Measurements from ENCODE around the gene PITPNC1.

PITPNC1 gene

DNA sequence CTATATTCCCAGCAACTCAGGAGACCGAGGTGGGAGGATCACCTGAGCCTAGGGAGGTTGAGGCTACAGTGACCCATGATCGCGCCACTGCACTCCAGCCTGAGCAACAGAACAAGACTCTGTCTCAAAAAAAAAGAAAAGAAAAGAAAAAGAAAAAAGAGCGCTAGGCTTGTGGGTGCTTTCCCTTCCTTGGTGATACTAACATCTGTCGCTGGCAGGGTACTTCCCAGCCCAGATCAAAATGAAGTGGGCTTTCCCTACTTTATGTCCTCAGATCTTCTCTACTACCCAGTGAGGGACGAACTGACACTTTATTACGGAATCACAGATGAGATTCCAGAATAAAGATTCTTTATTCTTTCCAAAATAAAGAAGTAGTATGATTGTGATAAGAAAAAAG, 236.9 kb downstream of the PITPNC1 start:
- no peak overlapping the region for H2AFZ ChIP-seq (ENCODE audit: low read depth)

DNA sequence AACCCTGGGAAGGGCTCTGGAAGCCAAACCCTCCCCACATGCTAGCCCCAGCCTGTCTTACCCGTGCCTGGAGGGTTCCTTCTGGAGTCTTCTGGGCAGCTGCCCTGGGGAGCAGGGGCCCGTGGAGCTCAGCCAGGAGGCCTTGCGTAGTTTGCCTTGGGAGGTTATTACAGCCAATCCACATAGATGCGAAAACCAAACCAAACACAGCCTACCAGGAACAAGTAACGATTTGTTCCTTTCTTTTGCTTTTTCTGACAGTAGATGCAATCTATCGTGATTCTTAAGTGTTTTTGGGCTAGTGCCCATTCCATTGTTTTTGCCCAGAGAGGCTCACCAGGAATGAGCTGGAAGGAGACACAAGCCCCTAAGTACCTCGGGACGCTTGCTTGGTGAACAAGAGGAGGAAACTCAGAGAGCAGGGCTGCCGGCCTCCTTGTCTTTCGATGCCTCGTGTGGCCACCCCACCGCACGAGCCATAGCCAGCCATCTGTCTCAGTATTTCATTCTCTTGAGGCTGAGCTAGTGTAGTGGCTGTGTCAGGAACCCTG, 238.0 kb downstream of the PITPNC1 start:
- H3K4me3 ChIP-seq (IDR thresholded peaks at IDR 0.05; ENCODE audit: insufficient read depth, low read depth, low read length), result no peak overlapping the region
- no peaks in the 10 kb centered on the region for H4K20me1 ChIP-seq (ENCODE audit: insufficient read depth)
- no peaks in the 10 kb centered on the region for H3K27me3 ChIP-seq (ENCODE audit: insufficient read depth, low read depth)
- no peak overlapping the region for H2AFZ ChIP-seq (ENCODE audit: low read depth)
- no peaks in the 10 kb centered on the region for H3K79me2 ChIP-seq (ENCODE audit: insufficient read depth, low read depth)
- H3K36me3 ChIP-seq (ENCODE audit: insufficient read depth), result no peaks in the 10 kb centered on the region
- H3K4me1 ChIP-seq (ENCODE audit: low read depth, poor library complexity, severe bottlenecking), result no peaks in the 10 kb centered on the region
- no peak overlapping the region for H3K27ac ChIP-seq
- no peak overlapping the region for H3K9ac ChIP-seq
- H3K4me2 ChIP-seq, result no peak overlapping the region
- TF ChIP-seq, protein P1, sequence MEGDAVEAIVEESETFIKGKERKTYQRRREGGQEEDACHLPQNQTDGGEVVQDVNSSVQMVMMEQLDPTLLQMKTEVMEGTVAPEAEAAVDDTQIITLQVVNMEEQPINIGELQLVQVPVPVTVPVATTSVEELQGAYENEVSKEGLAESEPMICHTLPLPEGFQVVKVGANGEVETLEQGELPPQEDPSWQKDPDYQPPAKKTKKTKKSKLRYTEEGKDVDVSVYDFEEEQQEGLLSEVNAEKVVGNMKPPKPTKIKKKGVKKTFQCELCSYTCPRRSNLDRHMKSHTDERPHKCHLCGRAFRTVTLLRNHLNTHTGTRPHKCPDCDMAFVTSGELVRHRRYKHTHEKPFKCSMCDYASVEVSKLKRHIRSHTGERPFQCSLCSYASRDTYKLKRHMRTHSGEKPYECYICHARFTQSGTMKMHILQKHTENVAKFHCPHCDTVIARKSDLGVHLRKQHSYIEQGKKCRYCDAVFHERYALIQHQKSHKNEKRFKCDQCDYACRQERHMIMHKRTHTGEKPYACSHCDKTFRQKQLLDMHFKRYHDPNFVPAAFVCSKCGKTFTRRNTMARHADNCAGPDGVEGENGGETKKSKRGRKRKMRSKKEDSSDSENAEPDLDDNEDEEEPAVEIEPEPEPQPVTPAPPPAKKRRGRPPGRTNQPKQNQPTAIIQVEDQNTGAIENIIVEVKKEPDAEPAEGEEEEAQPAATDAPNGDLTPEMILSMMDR (conservative IDR thresholded peaks at IDR 0.05; ENCODE audit: low read depth, low read length), result no peak

More for the DNA sequence above, 236.9 kb downstream of the PITPNC1 start:
- Histone ChIP-seq H4K20me1 (ENCODE audit: insufficient read depth) (no peaks in the 10 kb centered on the region), H3K9ac (no peak overlapping the region), H3K4me3 (IDR thresholded peaks at IDR 0.05; ENCODE audit: insufficient read depth, low read depth, low read length) (no peak overlapping the region), H3K79me2 (ENCODE audit: insufficient read depth, low read depth) (no peaks in the 10 kb centered on the region), H3K4me2 (no peak overlapping the region), H3K36me3 (ENCODE audit: insufficient read depth) (no peaks in the 10 kb centered on the region), H3K27ac (no peak overlapping the region), H3K4me1 (ENCODE audit: low read depth, poor library complexity, severe bottlenecking) (no peaks in the 10 kb centered on the region), H3K27me3 (ENCODE audit: insufficient read depth, low read depth) (no peaks in the 10 kb centered on the region)
- TF ChIP-seq, protein P1 (conservative IDR thresholded peaks at IDR 0.05; ENCODE audit: low read depth, low read length), result no peak

DNA sequence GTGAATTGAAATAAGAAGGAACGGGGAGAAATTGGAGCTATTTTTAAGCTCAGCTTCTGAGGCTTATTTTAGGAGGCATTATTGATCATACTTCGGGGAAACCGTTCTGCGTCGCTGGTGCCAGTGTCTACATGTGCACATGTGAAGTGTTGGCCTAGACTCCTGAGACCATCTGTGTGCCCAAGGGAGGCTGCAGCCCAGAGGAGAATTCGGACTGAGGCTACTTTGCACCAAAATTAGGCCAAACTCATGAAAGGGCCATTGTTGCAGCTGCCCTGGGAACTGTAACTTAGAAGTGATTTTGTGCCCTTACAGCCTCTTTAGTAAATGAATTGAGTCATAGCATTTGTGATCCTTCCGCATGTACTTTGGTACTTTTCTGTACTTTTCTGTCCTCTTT, 238.7 kb downstream of the PITPNC1 start:
- Histone ChIP-seq H3K79me2 (ENCODE audit: insufficient read depth, low read depth) (no peaks in the 10 kb centered on the region), H2AFZ (ENCODE audit: low read depth) (no peak overlapping the region), H3K9ac (no peak overlapping the region), H3K27ac (no peak overlapping the region), H3K4me1 (ENCODE audit: low read depth, poor library complexity, severe bottlenecking) (no peaks in the 10 kb centered on the region), H3K4me3 (IDR thresholded peaks at IDR 0.05; ENCODE audit: insufficient read depth, low read depth, low read length) (no peak overlapping the region), H3K4me2 (no peak overlapping the region), H3K27me3 (ENCODE audit: insufficient read depth, low read depth) (no peaks in the 10 kb centered on the region), H3K36me3 (ENCODE audit: insufficient read depth) (peaks cover 3% of the 10 kb centered on the region; the same call in 1 of the 2 replicates), H4K20me1 (ENCODE audit: insufficient read depth) (no peaks in the 10 kb centered on the region)
- TF ChIP-seq, protein P1 (conservative IDR thresholded peaks at IDR 0.05; ENCODE audit: low read depth, low read length), result no peak

DNA sequence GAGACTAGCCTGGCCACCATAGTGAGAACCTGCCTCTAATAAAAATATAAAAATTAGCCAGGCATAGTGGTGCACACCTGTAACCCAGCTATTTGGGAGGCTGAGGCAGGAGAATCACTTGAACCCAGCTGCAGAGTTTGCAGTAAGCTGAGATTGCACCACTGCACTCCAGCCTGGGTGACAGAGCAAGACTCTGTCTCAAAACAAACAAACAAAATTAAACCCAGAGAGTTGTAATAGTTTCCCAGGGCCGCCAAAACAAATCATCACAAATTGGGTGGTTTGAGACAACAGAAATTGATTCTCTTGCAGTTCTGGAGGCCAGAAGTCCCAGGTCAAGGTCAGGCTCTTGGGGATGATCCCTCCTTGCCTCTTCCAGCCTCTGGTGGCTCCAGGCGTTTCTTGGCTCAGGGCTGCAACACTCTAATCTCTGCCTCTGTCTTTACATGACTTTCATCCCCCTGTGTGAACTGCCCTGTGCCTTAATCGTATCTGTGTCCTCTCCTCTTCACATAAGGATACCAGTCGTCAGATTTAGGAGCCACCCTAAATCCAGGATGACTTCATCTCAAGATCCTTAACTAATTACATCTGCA, 240.3 kb downstream of the PITPNC1 start:
- Histone ChIP-seq H3K4me2 (no peak overlapping the region), H4K20me1 (ENCODE audit: insufficient read depth) (no peaks in the 10 kb centered on the region), H3K27me3 (ENCODE audit: insufficient read depth, low read depth) (no peaks in the 10 kb centered on the region), H3K79me2 (ENCODE audit: insufficient read depth, low read depth) (no peaks in the 10 kb centered on the region), H3K36me3 (ENCODE audit: insufficient read depth) (peaks cover 3% of the 10 kb centered on the region; the same call in 1 of the 2 replicates), H3K9ac (no peak overlapping the region), H2AFZ (ENCODE audit: low read depth) (no peak overlapping the region), H3K27ac (no peak overlapping the region), H3K4me3 (IDR thresholded peaks at IDR 0.05; ENCODE audit: insufficient read depth, low read depth, low read length) (no peak overlapping the region), H3K4me1 (ENCODE audit: low read depth, poor library complexity, severe bottlenecking) (no peaks in the 10 kb centered on the region)
- TF ChIP-seq, protein P1 (conservative IDR thresholded peaks at IDR 0.05; ENCODE audit: low read depth, low read length), result no peak
